CD4-positive, alpha-beta T cell treated with Interleukin-10 for 1 hour (primary cell): Measurements from ENCODE around the gene AOPEP.
A peak's percentile ranks its signal among the peaks of the same experiment; 100 is the strongest.

Source experiments
- DNase-seq: peaks from one replicate; pipeline ENCODE4 v3.0.0-alpha.2; 2020

The AOPEP gene, protein sequence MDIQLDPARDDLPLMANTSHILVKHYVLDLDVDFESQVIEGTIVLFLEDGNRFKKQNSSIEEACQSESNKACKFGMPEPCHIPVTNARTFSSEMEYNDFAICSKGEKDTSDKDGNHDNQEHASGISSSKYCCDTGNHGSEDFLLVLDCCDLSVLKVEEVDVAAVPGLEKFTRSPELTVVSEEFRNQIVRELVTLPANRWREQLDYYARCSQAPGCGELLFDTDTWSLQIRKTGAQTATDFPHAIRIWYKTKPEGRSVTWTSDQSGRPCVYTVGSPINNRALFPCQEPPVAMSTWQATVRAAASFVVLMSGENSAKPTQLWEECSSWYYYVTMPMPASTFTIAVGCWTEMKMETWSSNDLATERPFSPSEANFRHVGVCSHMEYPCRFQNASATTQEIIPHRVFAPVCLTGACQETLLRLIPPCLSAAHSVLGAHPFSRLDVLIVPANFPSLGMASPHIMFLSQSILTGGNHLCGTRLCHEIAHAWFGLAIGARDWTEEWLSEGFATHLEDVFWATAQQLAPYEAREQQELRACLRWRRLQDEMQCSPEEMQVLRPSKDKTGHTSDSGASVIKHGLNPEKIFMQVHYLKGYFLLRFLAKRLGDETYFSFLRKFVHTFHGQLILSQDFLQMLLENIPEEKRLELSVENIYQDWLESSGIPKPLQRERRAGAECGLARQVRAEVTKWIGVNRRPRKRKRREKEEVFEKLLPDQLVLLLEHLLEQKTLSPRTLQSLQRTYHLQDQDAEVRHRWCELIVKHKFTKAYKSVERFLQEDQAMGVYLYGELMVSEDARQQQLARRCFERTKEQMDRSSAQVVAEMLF

GRCh38 chr9:94726495-94727191 is at the start of gene AOPEP:
TSS of gene AOPEP (plus strand) at chr9:94726699. CDS start at chr9:94759784, 33,085 bp downstream.
- peak; percentile 98 for DNase-seq

- no peak for DNase-seq
Observed at GRCh38 chr9:94677929-94678328, 48.6 kb upstream of the AOPEP start.

GRCh38 chr9:94679587-94679986 is 46.9 kb upstream of the AOPEP start:
- no peak for DNase-seq

DNA sequence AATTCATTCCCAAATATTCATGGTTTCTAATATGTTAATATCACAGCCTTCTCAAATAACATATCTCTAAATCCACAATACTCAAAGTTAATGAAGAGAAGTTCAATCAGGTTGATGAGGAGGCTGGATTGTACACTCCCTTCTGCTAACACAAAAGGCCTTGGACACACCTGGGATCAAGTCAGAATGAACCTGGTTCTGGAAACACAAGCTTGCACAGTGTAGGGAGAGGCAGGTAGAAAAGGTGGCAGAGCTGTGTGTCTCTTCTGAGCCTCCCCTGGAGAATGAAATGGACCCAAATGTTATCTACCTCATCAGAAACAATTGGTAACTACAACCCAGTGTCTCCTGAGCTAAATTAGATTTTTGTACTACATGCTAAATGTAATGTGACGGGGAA is 46.5 kb upstream of the AOPEP start:
- DNase-seq: no peak

DNA sequence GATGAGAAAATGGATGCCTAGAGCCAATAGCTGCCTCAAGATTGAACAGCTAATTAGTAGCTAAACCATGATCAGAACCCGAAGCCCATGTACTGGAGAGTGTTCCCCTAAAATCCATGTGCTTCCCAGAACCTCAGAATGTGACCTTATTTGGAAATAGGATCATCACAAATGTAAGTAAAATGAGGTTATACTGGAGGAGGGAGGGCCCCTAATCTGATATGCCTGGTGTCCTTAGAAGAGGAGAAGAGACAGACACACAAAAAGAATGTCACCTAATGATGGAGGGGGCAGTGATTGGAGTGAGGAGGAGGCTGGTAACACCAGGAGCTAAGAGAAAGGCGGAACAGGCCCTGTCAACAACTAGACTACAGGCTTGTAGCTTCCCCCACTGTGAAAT is 45.9 kb upstream of the AOPEP start:
- no peak for DNase-seq

DNA sequence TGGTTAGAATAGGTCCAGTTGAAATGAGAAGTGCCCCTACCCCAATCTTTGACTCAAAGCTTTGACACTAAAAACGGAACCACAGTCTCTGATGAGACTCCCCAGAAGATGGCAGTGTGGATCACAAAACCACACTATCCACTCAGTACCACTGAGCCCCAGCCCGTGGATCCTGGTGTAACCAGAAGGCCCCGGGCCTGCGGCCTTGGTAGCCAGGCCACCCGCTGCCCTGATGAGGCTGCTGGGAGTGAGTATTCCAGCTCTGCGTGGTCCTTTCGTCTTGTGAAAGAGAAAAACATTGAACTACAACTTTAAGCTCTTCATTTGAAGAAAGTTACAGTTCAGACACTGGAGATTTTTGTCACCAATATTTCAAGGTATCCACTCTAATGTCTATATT is 45.0 kb upstream of the AOPEP start:
- DNase-seq: peak; percentile 66

DNA sequence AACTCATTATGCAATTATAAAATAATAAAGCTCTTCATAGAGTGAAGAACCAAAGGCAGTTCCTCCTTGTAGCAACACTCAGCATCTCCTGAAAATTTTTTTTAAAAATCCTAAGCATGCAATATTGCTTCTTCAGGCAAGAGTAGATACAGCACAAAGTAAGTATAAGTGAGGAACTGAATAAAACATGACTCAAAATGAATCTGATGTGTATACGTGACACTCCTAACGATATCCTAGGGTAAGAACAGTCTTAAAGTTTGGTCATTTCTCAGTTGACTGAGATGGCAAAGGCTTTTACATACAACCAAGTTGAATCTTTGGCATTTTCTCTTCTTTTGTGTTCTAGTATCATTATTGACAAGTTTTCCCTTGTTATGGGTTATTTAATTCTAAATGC is 41.1 kb upstream of the AOPEP start:
- no peak for DNase-seq

GRCh38 chr9:94687451-94687850 is 39.0 kb upstream of the AOPEP start:
- DNase-seq: no peak

DNA sequence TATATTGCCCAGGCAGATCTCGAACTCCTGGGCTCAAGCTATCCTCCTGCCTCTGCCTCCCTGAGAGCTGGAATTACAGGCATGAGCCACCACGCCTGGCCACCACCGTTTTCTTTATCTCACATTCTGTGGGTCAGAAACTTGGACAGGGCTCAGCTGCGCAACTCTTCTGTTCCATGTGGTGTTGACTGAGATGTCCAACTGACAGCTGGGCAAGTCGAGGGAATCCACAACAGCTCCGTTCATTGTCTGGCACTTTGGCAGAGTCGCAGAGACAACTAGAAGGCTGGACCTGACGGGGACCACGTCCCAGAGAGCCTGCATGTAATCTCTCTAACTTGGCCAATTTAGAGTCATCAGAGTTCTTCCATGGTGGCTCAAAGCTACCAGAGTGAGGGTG is 36.2 kb upstream of the AOPEP start:
- no peak for DNase-seq

- no peak for DNase-seq
Observed at GRCh38 chr9:94692601-94693000, 33.9 kb upstream of the AOPEP start.

DNA sequence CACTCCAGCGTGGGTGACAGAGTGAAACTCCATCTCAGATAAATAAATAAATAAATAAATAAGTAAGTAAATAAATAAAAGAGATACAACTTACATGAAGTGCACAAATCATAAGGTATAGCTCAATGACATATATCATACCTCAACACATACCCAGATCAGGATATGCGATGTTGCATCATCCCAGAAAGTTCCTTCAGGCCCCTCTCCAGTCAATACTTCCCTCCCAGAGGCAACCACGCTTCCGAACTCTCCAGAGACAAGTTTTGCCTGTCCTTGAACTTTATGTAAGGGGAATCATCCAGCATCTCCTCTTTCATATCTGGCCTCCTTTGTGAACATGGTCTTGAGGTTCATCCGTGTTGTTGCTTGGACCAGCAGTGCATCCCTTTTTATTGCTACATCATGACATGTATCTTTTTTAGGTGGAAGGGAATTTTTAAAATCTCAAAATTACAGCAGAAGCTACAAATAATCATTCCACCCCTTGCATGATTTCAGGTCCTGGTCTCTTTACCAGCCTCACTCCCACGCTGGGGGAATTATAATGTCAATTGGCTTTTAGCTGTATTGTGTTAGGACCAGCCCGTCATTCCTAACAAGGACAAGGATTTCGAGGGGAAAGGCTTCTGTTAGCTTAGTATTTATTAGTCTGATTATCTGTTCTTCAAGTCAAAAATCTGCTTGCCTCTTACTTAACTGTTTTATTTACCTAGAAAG is 32.9 kb upstream of the AOPEP start:
- no peak for DNase-seq

DNA sequence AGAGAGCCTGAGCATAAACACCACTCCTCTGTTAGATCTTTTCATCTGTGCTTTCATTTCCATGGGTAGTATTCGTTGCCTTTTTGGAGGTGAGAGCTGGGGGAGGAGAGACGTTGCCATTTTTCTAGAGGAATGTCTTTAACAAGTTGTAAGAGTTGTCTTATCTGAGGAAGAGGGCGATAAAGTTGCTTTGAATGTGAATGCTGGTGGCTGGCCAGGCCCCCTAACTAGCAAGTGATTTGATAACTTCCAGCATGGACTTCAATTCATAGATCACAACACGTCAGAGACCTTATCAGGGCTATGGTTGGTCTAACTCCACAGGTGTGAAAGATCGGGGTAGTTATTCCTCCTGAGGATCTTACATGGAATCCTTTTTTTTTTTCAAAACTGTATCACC is 30.0 kb upstream of the AOPEP start:
- no peak for DNase-seq

DNA sequence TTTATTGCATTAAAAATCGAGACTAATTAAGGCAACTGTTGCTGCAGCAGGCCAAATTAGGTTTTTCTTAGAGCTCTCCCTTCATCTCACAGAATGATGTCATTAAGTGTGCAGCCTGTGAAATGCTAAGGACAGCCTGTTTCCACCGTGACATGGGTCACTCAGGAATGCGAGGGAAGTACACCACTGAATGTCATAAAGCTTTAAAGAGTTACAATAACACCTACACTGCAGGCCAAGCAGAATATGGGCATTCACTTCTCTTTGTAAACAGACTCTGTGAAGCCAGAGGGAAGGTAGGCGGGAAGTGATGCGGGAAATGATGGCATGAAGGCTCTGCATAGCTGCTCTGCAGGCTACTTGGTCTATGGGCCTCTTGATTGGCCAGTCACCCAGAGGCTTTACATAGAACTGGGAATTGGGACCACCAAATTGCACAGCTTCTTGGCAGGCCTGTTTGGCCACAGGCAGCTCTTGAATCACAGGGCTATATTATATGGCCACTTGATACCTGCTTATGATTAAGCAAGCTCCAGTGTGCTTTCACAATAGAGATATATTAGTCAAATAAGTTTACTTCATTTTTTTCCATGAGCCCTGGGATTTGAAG is 28.4 kb upstream of the AOPEP start:
- no peak for DNase-seq

GRCh38 chr9:94699715-94700373 is 26.7 kb upstream of the AOPEP start:
- DNase-seq: no peak

GRCh38 chr9:94700445-94700844 is 26.1 kb upstream of the AOPEP start:
- DNase-seq: no peak

GRCh38 chr9:94703488-94704140 is 22.9 kb upstream of the AOPEP start:
- no peak for DNase-seq

DNA sequence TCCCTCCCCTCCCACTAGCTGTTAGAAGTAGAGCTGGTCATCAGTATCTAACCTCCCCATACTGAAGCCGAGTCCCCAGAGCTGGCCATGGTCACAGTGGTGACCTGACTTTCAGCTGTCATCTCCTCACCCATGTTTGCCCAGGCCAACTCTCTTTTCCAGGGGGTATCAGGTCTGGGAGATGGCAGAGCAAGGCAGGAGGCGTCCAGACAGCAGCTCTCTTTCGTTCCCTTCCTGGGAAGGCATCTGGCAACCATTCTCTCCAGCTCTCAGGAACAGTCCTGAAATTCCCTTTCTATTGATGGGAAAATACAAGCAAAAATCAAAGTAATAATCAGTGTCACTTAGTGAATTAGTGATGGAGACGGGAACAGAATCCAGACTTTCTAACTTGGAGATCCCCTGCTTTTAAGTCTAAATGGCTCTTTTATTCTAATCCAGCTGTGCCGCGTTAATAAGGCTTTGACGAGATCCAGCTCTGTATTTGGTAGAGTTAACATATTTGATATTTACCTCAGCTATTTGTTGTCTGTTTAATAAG is 21.3 kb upstream of the AOPEP start:
- DNase-seq: no peak

- no peak for DNase-seq
Observed at GRCh38 chr9:94706922-94707321, 19.6 kb upstream of the AOPEP start.

- no peak for DNase-seq
Observed at GRCh38 chr9:94713436-94714215, 12.9 kb upstream of the AOPEP start.

GRCh38 chr9:94714494-94714893 is 12.0 kb upstream of the AOPEP start:
- no peak for DNase-seq
